GM12872 (cell line): ENCODE measurements around the gene FBLIM1.

Experiments used
- TF ChIP-seq, protein P1 (sequence below): IDR thresholded peaks from 3 replicates; pipeline ENCODE4 v1.5.1; 2011; ENCODE audit warnings: low read depth, mild to moderate bottlenecking, low read length, moderate library complexity; ENCODE audit not compliant: insufficient read depth

FBLIM1 gene

DNA sequence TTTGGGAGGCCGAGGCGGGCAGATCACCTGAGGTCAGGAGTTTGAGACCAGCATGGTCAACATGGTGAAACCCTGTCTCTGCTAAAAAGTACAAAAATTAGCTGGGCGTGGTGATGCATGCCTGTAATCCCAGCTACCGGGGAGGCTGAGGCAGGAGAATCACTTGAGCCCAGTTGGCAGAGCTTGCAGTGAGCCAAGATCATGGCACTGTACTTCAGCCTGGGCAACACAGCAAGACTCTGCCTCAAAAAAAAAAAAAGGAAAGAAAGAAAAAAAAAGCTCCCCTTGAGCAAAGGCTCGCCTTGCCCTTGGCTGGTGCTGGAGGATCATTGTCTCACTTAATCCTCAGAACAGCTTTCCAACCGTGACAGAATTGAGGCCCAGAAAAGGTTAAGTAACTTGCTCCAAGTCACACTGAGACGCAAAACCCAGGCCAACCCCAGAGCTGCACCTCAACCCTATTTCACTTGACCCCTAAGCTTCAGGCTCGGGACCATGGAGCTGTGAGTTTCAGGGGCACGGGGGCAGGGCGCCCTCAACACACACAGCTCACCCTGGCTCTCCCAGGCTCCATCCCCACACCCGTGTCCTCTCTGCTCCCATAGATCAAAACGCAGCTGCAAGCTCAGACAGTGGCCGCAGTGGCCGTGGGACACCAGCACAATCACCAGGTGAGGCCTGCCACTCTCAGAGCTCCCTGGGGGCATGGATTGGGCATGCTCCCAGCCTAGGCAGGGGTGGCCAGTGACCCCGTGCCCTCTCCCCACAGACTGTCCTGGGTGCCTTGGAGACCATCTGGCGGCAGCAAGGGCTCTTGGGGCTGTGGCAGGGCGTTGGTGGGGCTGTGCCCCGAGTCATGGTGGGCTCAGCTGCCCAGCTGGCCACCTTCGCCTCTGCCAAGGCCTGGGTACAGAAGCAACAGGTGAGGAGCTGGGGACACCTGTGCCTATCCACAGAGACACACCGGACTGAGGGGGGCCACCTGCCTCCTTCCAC is 21.0 kb upstream of the FBLIM1 start:
- TF ChIP-seq, protein P1, sequence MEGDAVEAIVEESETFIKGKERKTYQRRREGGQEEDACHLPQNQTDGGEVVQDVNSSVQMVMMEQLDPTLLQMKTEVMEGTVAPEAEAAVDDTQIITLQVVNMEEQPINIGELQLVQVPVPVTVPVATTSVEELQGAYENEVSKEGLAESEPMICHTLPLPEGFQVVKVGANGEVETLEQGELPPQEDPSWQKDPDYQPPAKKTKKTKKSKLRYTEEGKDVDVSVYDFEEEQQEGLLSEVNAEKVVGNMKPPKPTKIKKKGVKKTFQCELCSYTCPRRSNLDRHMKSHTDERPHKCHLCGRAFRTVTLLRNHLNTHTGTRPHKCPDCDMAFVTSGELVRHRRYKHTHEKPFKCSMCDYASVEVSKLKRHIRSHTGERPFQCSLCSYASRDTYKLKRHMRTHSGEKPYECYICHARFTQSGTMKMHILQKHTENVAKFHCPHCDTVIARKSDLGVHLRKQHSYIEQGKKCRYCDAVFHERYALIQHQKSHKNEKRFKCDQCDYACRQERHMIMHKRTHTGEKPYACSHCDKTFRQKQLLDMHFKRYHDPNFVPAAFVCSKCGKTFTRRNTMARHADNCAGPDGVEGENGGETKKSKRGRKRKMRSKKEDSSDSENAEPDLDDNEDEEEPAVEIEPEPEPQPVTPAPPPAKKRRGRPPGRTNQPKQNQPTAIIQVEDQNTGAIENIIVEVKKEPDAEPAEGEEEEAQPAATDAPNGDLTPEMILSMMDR: no peak

DNA sequence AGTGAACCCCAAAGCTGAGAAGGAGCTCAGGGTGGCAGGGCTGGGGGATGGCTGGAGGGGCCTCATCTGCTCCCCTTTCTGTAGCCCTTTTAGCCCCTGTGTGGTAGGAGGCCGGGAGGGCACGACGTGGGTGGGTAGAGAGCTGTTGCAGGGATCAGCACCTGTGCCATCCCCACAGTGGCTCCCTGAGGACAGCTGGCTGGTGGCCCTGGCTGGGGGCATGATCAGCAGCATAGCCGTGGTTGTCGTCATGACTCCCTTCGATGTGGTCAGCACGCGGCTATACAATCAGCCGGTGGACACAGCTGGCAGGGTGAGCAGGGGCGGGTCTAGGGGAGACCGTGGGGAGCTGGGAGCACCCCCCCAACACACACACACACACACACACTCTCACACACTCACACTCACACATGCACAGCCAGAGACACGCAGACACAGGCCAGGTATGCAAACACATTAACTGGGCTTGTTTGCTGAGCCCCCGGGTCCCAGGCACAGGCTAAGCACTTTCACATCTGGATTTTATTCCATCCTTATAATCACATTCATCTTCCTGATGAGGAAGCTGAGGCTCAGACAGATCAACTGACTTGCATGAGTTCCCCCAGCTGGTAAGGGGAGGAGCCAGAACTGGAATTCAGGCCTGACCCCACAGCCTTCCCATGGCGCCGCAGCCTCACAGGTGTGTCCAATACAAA is 20.0 kb upstream of the FBLIM1 start:
- TF ChIP-seq, protein P1: no peak

DNA sequence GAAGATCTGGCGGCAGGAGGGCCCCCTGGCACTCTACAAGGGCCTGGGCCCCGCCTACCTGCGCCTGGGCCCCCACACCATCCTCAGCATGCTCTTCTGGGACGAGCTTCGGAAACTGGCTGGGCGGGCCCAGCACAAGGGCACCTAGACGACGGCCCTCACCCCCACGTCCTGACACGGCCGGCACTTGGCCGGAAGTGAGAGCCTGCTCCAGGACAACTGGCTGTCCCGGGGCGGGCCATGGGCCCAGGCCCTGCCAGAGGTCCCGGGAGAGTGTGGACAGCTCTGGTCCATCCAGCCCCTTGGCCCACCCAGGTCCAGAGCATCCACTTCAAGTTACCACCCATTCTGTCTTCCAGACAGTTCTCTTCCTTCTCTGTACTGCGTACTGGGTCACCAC is 19.3 kb upstream of the FBLIM1 start:
- TF ChIP-seq, protein P1: no peak

DNA sequence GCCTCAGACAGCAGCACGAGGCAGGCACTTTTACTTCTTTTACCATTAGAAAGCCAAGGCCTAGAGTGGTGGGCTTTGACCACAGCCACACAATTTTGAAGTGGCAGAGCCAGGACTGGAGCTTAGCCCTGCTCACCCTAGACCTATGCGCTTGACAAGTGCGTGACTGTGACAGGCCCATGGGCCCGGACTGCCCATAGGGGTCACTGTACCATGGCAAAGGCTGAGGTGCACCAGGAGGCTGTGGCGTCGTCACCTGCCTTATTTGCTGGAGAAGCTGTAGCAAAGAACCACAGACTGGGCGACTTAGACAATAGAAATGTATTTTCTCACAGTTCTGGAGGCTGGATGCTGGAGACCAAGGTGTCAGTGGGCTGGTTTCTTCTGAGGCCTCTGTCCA is 18.9 kb upstream of the FBLIM1 start:
- TF ChIP-seq, protein P1: 0 out of 3 replicates have a peak, but pooled peaks have one; percentile 18

DNA sequence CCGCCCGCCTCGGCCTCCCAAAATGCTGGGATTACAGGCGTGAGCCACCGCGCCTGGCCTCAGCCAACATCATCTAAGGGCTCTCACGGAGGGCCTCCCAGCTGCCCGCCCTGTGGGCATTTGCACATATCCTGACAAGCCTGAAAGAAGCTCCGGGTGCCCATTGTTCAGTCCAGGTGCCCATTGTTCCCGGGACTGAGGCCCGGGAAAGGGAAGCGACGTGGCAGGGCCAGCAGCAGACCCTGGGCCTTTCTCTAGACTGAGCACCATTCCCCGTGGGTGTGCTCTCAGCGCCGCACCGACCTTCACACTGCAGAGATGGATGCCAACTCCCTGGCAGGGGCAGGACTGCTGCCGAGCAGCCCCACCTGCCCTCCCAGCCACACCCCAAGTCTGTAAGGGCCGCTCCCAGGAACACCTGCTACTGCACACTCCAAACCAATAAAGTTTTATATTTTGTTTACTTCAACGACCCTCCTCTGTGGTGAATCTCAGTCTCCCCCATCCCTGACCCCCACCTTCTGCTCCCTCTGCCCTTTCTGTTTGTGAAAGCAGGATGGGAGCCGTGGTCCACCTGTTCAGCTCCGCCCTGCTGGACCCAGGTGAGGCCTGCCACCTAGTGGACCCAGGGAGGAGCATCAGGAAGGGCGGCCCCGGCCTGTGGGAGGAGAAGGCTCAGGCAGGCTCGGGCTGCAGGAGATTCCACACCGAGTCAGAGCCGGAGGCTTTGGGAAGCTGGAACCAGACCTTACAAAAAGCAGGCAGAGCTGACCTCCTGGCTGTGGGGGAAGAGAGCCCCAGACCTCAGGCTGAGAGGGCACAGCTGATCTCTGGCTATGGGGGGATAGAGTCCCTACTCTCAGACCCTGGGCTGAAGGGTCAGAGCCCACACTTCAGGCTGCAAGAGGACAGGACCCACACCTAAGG is 17.4 kb upstream of the FBLIM1 start:
- TF ChIP-seq, protein P1: peak; percentile 90

DNA sequence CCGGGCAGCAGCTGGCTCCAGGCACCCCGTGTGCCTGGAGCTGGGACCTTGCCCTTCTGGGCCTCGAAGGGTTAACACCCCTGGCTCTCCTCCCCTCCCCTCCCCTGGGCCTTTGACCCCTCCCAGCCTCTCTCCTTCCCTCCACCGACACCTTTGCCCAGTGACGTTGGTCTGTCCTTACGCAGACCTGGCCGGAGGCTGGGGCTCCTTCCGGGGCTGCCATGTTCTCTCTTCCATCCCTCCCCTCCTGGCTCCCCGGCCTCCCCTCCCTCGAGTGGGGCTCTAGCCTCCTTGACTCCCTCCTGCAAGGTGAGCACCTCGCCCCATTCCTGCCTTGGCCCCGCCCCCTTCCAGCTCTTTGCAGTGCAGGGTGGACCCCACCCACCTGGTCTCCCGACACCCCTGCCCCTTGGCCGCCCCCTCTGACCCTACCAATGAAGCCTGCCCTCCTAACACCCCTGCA is 16.2 kb upstream of the FBLIM1 start, which contains the start of gene TMEM82:
Gene TMEM82, plus strand, starts transcription at position 161 of the 463 bp plus-strand sequence. Its CDS starts 61 bp downstream, at position 222.
- TF ChIP-seq, protein P1: no peak
